Measurements from ENCODE around the gene CAND1.

The CAND1 gene

DNA sequence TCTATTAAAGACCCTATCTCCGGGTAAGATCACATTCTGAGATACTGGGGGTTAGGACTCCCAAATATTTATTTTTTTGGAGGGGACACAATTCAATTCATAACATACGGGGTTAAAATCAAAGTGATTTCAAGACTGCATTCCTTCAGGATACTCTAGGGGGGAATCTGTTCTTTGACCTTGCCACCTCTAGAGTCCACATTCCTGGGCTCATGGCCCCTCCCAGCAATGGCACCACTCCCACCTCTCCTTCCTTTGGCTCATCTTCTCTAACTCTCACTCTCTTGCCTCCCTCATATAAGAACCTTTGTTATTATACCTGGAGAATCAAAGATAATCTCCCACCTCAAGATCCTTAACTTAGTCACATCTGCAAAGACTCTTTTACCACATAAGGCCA, 79.5 kb downstream of the CAND1 start:
- no peak for DNase-seq

DNA sequence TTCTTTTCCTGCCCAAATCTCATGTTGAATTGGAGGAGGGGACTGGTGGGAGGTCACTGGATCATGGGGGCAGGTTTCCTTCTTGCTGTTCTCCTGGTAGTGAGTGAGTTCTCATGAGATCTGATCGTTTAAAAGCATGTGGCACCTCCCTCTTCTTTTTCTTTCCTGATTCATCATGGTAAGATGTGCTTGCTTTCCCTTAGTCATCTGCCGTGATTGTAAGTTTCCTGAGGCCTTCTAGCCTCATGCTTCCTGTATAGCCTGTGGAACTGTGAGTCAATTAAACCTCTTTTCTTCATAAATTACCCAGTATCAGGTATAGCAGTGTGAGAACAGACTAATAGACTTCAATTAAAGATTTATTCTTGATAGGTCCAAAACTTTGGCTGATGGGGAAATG, 83.5 kb downstream of the CAND1 start:
- no peak for DNase-seq

DNA sequence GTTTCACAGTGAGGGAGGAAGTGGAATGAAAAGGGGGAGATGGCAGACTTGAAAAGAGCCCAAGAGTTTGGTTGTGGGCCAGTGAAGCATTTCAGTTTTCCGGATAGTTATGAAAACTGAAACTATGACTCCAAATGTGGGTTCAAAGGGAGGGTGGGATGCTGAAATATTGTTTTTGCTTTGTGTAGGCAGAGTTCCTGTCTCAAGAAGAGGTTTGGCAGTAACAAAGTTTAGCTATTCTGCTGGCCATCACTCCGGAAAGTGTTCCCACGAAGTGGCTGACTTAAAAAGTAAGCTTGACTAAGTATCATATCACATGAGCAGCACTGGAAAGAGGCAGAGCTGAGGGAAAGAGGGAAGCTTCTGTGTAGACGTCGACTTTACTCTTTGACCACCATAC, 85.2 kb downstream of the CAND1 start:
- no peak for DNase-seq

DNA sequence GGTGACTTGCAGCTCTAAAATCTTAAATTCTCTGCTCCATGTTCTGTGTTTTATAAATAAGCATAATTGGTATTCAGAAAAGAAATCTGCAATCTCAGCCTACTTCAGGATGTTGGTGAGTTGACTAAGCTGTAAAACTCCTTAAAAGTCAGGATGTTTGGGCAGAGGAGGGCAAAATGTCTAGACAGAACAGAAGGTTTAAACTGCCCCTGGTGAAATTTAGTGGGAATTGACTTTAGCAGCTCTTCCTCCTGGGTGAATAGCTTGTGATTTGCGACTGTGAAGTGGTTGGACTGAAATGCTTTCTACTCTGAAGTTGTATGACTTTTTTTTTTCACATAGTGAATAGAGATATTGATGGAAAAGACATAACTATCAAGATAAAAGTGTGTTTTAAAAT, 85.8 kb downstream of the CAND1 start:
- no peak for DNase-seq

DNA sequence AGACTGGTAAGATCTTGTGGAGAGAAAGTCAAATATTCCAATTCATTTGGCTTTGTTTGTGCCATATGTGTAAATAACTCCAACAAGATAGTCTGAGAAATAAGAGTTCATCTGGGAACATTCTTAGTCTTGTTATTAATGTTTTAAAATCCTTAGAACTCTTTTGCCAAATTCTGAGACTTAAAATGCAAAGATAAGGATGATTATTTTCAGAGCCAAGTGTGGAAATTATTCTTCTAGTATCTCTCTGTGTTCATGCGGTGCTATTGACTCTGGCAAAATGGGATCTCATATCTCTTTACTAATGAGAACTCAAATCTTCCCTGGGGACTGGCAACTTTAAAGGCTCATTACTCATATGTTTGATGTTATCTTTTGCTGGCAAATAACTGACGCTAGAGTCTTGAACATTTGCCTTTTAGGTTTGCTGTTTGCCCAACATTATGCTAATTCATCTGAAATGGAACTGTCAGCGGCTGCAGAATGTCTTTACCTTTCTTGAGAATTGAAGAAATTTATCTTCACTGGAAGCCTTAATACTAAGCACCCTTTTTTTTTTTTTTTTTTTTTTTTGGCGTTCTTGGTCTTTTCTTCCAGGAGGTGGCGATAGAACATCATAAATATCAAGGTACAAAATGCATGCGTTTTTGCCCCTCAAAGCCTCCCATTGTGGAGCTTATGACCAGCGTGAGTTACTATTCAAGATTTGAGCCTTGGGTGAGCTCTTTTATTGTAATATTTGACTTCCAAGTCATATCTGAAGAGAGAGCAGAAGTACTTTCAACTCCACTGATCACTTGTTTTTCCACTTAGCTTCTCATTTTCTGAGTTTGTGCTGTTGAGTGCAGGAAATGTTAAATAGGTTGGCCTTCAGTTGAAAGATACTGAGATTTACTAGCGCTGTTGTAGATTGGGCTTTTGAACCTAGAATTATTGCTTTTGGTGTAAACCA, 86.5 kb downstream of the CAND1 start:
- peak; percentile 40 to 42 for DNase-seq

DNA sequence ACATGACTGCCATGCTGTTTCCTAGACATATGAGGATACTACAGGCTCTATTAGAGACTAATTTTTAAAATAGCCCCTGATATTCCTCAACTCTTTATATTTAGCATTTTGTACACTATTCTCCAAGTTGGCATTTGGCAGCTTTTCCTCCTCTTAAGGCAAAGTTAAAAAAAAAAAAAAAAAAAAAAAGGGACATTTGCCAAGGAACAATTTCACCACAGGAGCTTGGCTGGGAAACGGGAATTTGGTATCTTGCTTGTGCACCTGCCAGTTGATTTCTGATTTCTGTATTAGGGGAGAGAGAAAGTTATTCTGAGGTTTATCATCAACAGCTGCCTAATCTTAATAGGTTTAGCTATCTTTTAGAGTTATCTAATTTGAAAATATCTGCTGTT, 87.2 kb downstream of the CAND1 start:
- no peak for DNase-seq

DNA sequence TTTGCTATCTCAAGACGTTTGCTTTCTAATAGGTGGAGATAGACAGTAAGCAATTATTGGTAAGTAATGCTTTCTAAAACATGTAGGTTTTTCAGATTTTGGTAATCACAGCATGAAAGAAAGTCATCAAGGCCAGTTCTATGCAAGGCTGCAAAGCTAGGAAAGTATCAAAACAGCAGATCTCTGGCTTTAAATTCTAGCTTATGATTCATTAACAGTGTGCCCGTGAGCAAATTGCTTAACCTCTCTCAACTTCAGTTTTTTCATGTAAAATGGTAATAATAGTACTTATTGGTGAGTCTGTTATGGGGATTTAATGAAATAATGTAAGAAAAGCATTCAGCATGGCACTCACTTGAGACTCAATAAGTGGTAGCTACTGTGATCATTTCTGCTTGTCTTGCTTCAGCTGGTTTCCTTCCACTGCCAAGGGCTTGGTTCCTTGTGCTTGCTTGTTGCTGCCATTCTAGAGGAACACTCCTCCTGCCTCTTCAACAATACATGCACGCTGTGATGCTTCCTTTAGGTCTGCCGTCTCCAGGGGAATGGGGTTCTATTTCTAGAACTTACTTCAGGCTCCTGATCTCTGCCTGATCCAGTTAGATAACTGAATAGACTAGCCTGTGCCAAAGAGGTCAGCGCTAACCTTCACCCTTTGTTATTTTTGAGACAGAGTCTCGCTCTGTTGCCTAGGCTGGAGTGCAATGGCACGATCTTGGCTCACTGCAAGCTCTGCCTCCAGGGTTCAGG, 88.4 kb downstream of the CAND1 start:
- DNase-seq, result no peak

DNA sequence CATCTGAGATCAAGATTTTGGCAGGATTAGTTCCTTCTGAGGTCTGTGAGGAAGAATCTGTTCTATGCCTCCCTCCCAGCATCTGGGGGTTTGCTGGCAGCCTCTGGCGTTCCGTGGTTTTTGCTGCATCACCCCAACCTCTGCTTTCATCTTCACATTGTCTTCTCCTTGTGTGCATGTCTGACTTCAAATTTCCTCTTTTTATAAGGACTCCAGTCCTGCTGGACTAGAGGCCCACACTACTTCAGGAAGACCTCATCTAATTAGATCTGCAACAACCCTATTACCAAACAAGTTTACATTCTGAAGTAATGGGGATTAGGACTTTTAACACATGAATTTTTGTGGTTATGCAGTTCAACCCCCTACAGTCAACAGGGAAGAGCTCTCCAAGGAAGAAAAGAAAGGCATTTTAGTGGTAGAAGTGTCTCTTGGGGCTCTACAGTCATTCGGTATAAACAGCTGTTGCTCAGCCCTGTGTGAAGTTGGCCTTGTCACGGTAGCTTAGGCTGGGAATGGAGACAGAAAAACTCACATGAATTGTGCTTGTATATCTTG, 89.7 kb downstream of the CAND1 start:
- DNase-seq, result peak; percentile 51 to 58

DNA sequence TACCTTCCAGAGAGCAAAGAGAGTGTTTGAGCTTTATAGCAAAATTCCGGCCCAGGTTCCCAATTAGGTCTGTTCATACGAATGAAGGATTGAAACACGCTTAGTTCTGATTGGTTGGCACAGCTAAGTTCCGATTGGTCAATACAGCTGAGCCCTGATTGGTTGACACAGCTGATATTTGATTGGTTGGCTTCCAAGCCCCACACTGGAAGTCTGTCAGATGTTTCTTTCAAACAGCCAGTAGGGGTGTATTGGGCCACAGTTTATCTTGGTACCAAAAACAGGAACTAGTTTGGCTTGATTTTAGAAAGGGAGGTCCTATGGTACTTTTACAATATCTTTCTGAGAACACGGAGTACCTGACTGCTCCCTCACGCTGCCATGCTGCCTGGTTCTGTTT, 93.4 kb downstream of the CAND1 start:
- DNase-seq, result peak in 1 of 2 experiments; percentile 7

DNA sequence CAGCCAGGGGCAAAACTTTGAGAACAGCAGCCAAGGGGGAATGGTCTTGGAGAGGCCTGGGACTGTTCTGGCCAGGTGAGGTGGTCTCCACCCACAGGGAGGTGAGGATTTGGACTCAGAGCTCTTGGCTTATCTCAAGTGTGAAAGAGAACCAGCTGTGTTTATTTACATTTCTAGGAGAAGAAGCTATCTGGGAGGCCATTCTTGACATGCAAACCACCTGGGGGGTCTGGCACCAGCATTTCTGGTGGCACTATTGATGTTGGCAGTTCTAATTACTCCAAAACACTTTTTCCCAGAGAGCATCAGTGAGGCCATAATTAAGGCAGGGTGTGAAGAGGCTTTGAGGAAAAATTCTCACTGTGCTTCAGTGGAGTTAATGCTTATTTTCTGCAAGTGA, 95.1 kb downstream of the CAND1 start:
- no peak for DNase-seq

DNA sequence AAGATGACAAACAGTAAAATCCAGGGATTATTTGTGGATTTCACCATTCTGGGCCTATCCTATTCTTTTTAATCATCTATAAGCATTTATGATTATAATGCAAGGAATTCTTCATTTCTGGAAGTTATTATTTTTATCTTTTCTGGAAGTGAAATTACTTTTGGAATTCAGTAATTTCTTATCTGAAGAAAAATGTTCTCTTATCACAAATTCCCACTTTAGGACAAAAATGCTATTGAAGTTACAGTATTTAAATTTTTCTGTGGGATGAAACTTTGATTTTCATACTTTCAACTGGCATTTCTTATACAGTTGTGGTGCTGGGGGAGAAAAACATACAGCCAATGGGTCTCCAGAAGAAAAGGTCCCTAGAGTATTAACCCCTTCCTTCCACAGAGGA, 96.0 kb downstream of the CAND1 start:
- no peak for DNase-seq

DNA sequence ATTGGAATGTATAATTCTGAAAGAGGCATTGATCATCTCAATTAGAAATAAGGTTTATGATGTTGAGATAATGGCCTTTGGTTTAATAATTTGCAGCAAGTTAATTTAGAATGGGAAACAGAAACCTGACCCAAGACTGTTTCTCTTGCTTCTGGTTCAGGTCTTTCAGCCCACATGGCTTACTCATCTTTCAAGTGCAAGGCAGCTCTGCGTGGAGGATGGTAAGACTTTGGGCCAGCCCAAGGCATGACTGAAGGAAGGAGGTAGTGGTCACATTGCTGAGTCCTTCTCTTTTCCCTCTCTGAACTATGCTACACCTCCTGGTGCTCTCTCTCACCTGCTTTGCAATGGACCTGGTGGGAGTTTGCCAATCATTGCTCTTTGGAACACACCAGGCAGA, 98.7 kb downstream of the CAND1 start:
- no peak for DNase-seq

Measured in Kasumi-1 (cell line).